ENCODE measurements around the gene RHEX.

- TF ChIP-seq POLR2A (IDR thresholded peaks at IDR 0.05), result no peak
- no peak for TF ChIP-seq CTCF (IDR thresholded peaks at IDR 0.05)
Observed at GRCh38 chr1:206103979-206104378, 51.0 kb downstream of the RHEX start.
